ENCODE measurements around the gene MT3. TPM values are rescaled to one million over a fixed set of nuclear protein-coding genes. Genes with fewer than 3 reads are reported as not detected.

MT3 gene
- total and polyA plus RNA-seq, 2 of the 13 experiments (the other 11 are each of a cell fraction or from before 2014, with no cell fraction given): not detected

DNA sequence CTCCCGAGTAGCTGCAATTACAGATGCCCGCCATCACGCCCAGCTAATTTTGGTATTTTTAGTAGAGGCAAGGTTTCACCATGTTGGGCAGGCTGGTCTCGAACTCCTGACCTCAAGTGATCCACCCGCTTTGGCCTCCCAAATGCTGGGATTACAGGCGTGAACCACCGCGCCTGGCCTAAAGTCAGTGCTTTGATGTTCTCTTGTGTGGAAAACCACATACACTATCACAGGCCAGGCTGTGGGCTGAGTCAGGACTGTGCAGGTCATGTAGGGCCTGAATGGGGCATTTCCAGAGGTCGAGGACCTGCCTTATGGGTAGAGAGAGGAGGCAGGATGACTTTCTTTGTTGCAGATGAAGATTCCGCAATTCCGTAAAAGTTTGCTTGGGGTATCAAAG, 5.1 kb upstream of the MT3 start:
- TF ChIP-seq TCF7 (IDR thresholded peaks at IDR 0.05; ENCODE audit: low read depth) (no peak), ZNF235 (CRISPR knock-in tag; IDR thresholded peaks at IDR 0.05; ENCODE audit: borderline replicate concordance) (no peak), YEATS2 (CRISPR knock-in tag; IDR thresholded peaks at IDR 0.05; ENCODE audit: borderline replicate concordance) (no peak), ZNF703 (CRISPR knock-in tag; IDR thresholded peaks at IDR 0.05; ENCODE audit: borderline replicate concordance) (no peak), ZKSCAN8 (CRISPR knock-in tag; IDR thresholded peaks at IDR 0.05; ENCODE audit: borderline replicate concordance) (no peak), SP140L (CRISPR knock-in tag; IDR thresholded peaks at IDR 0.05; ENCODE audit: borderline replicate concordance) (no peak), SP4 (CRISPR knock-in tag; IDR thresholded peaks at IDR 0.05) (no peak)
- TF ChIP-seq, protein P1, sequence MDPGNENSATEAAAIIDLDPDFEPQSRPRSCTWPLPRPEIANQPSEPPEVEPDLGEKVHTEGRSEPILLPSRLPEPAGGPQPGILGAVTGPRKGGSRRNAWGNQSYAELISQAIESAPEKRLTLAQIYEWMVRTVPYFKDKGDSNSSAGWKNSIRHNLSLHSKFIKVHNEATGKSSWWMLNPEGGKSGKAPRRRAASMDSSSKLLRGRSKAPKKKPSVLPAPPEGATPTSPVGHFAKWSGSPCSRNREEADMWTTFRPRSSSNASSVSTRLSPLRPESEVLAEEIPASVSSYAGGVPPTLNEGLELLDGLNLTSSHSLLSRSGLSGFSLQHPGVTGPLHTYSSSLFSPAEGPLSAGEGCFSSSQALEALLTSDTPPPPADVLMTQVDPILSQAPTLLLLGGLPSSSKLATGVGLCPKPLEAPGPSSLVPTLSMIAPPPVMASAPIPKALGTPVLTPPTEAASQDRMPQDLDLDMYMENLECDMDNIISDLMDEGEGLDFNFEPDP (CRISPR knock-in tag; conservative IDR thresholded peaks at IDR 0.05): no peak
- Histone ChIP-seq H3K9me3 (ENCODE audit: low read length) (no peaks in the 10 kb centered on the region), H3K4me2 (ENCODE audit: low read depth, low read length) (no peak overlapping the region), H4K20me1 (ENCODE audit: insufficient read depth, low read length) (no peaks in the 10 kb centered on the region), H3K36me3 (replicated peaks in 1 of 2; ENCODE audit: control insufficient read depth in 1 of 2, insufficient read depth in 2 of 2, low read length in 2 of 2) (no peaks in the 10 kb centered on the region), H3K27me3 (ENCODE audit: control insufficient read depth in 1 of 2, insufficient read depth in 2 of 2, low read length in 2 of 2) (peaks cover 6 to 45% of the 10 kb centered on the region in 2 experiments; a peak in 4 of 5 replicates), H3K9ac (ENCODE audit: insufficient read depth, low read depth, low read length) (no peak overlapping the region), H2AFZ (ENCODE audit: low read length) (no peak overlapping the region), H3K4me1 (ENCODE audit: insufficient read depth, low read length) (no peaks in the 10 kb centered on the region), H3K79me2 (ENCODE audit: insufficient read depth, low read length) (no peaks in the 10 kb centered on the region), H3K27ac (ENCODE audit: extremely low read length, insufficient read depth, low read length) (no peak overlapping the region), H3K4me3 (replicated peaks in 1 of 3; ENCODE audit: insufficient read depth in 1 of 3, low read depth in 2 of 3, low read length in 3 of 3) (no peak overlapping the region)
- BruUV-seq (replicated peaks): no TSS peak
- DNase-seq (ENCODE audit: low spot score): no peak
- 42% methylated on average over 11 of the region's 11 CpGs for WGBS (ENCODE audit: low lambda C conversion rate)
- POLR2A ChIA-PET: interaction anchor here (1.4 kb wide), 1 partner anchor 24 kb away, joined by 4 read pairs; the partner anchor contains the start of gene MT2A
- in situ Hi-C loops (cut with HindIII; ENCODE audit: extremely low pct_ligation_motif_present, low pct_unique_long_range_greater_than_20kb): no loop called here
- no peak for FAIRE-seq
- CTCF ChIA-PET (ENCODE audit: low intra/inter-chr PET ratio, low total read pairs): no interaction called here
- intact Hi-C loops (cut with micrococcal nuclease; ENCODE audit: unreplicated experiment): no loop called here
- ATAC-seq: no peak

DNA sequence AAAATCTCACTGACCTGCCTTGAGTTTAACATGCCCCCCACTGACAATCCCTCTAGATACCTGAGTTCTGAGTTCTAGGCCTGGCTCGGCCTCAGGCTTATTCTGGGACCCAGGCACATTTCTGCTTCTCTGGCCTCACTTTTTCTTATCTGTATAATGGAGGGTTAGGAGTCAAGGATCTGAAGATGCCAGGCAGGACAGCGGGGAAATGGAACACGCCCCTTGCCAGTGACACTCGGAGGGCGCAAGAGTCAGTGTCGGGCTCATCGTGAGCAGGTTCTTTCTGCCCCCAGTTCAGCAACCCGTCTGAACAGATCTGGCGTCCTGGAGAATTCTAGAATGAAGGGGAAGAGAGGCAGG, 567 bp upstream of the MT3 start:
- no peak overlapping the region for H2AFZ ChIP-seq (ENCODE audit: low read length)

More for the DNA sequence above, 567 bp upstream of the MT3 start:
- CTCF ChIA-PET (ENCODE audit: low intra/inter-chr PET ratio, low total read pairs): no interaction called here
- no peak for TF ChIP-seq ZNF777 (CRISPR knock-in tag; IDR thresholded peaks at IDR 0.05)
- in situ Hi-C loops (cut with HindIII; ENCODE audit: extremely low pct_ligation_motif_present, low pct_unique_long_range_greater_than_20kb) (no loop called here), intact Hi-C loops (cut with micrococcal nuclease; ENCODE audit: unreplicated experiment) (no loop called here)
- H3K4me2 ChIP-seq (ENCODE audit: low read depth, low read length): no peak overlapping the region
- 50% methylated on average over 9 of the region's 9 CpGs for WGBS (ENCODE audit: low lambda C conversion rate)
- no peak overlapping the region for H3K4me3 ChIP-seq (replicated peaks in 1 of 3; ENCODE audit: insufficient read depth in 1 of 3, low read depth in 2 of 3, low read length in 3 of 3)
- H3K27ac ChIP-seq (ENCODE audit: extremely low read length, insufficient read depth, low read length): no peak overlapping the region
- H3K9me3 ChIP-seq (ENCODE audit: low read length): no peaks in the 10 kb centered on the region
- ATAC-seq: no peak
- peaks cover 8% of the 10 kb centered on the region for H3K4me1 ChIP-seq (ENCODE audit: insufficient read depth, low read length)
- no peaks in the 10 kb centered on the region for H4K20me1 ChIP-seq (ENCODE audit: insufficient read depth, low read length)
- no peaks in the 10 kb centered on the region for H3K79me2 ChIP-seq (ENCODE audit: insufficient read depth, low read length)
- no peak for DNase-seq (ENCODE audit: low spot score)
- H3K9ac ChIP-seq (ENCODE audit: insufficient read depth, low read depth, low read length): no peak overlapping the region
- H3K27me3 ChIP-seq (ENCODE audit: control insufficient read depth in 1 of 2, insufficient read depth in 2 of 2, low read length in 2 of 2): peaks cover 6 to 45% of the 10 kb centered on the region in 2 experiments; a peak in 4 of 5 replicates
- no peaks in the 10 kb centered on the region for H3K36me3 ChIP-seq (replicated peaks in 1 of 2; ENCODE audit: control insufficient read depth in 1 of 2, insufficient read depth in 2 of 2, low read length in 2 of 2)
- BruUV-seq (replicated peaks): no TSS peak
- no peak for FAIRE-seq
- POLR2A ChIA-PET: no interaction called here

All from HepG2 (cell line).